ENCODE measurements around the gene CACHD1. TPM values are rescaled to one million over a fixed set of nuclear protein-coding genes. Genes with fewer than 3 reads are reported as not detected.
"Not testable (repeated sequence)": the region's sequence is repeated elsewhere in the genome, so short reads cannot be mapped to it uniquely, and the experiment has no call there.

CACHD1 gene
- total and polyA plus RNA-seq, 9 of the 15 experiments (the other 6 are each of a cell fraction or from before 2014, with no cell fraction given), result 0.07 TPM; not detected in 8

- TF ChIP-seq, protein P1, sequence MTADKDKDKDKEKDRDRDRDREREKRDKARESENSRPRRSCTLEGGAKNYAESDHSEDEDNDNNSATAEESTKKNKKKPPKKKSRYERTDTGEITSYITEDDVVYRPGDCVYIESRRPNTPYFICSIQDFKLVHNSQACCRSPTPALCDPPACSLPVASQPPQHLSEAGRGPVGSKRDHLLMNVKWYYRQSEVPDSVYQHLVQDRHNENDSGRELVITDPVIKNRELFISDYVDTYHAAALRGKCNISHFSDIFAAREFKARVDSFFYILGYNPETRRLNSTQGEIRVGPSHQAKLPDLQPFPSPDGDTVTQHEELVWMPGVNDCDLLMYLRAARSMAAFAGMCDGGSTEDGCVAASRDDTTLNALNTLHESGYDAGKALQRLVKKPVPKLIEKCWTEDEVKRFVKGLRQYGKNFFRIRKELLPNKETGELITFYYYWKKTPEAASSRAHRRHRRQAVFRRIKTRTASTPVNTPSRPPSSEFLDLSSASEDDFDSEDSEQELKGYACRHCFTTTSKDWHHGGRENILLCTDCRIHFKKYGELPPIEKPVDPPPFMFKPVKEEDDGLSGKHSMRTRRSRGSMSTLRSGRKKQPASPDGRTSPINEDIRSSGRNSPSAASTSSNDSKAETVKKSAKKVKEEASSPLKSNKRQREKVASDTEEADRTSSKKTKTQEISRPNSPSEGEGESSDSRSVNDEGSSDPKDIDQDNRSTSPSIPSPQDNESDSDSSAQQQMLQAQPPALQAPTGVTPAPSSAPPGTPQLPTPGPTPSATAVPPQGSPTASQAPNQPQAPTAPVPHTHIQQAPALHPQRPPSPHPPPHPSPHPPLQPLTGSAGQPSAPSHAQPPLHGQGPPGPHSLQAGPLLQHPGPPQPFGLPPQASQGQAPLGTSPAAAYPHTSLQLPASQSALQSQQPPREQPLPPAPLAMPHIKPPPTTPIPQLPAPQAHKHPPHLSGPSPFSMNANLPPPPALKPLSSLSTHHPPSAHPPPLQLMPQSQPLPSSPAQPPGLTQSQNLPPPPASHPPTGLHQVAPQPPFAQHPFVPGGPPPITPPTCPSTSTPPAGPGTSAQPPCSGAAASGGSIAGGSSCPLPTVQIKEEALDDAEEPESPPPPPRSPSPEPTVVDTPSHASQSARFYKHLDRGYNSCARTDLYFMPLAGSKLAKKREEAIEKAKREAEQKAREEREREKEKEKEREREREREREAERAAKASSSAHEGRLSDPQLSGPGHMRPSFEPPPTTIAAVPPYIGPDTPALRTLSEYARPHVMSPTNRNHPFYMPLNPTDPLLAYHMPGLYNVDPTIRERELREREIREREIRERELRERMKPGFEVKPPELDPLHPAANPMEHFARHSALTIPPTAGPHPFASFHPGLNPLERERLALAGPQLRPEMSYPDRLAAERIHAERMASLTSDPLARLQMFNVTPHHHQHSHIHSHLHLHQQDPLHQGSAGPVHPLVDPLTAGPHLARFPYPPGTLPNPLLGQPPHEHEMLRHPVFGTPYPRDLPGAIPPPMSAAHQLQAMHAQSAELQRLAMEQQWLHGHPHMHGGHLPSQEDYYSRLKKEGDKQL (CRISPR knock-in tag; IDR thresholded peaks at IDR 0.05; ENCODE audit: borderline replicate concordance), result no peak
- TF ChIP-seq SMARCA4 (IDR thresholded peaks at IDR 0.05), result no peak
These were observed 231.1 kb downstream of the CACHD1 start (continued) for GRCh38 chr1:64701071-64701470.

GRCh38 chr1:64701886-64702285 is 232.0 kb downstream of the CACHD1 start:
- Histone ChIP-seq H3K4me2 (ENCODE audit: insufficient read depth, low read length) (no peak overlapping the region), H2AFZ (ENCODE audit: low read depth, low read length) (no peak overlapping the region), H3K4me1 (replicated peaks in 1 of 2; ENCODE audit: control insufficient read depth in 2 of 2, insufficient read depth in 2 of 2, low read length in 2 of 2) (no peaks in the 10 kb centered on the region), H3K79me2 (ENCODE audit: control insufficient read depth, insufficient read depth, low read length) (no peaks in the 10 kb centered on the region), H3K27ac (ENCODE audit: extremely low read depth, low read depth, low read length) (no peak overlapping the region), H3K27me3 (ENCODE audit: control insufficient read depth in 2 of 2, insufficient read depth in 2 of 2, low read length in 2 of 2) (peaks cover 3 to 11% of the 10 kb centered on the region in 2 experiments; a peak in 3 of 5 replicates), H4K20me1 (replicated peaks; ENCODE audit: control insufficient read depth, insufficient read depth, low read length) (no peaks in the 10 kb centered on the region), H3K36me3 (ENCODE audit: control insufficient read depth, insufficient read depth, low read length) (no peaks in the 10 kb centered on the region), H3K4me3 (no peak overlapping the region), H3K9me3 (replicated peaks; ENCODE audit: control insufficient read depth, insufficient read depth, low read depth, low read length) (no peaks in the 10 kb centered on the region), H3K9me1 (ENCODE audit: control insufficient read depth, insufficient read depth, low read length) (no peaks in the 10 kb centered on the region), H3K9ac (ENCODE audit: insufficient read depth in 1 of 2, low read depth in 2 of 2, low read length in 2 of 2) (no peak overlapping the region)
- ATAC-seq (no peak), DNase-seq (ENCODE audit: extremely low read depth in 1 of 4, low spot score in 3 of 4) (no peak), FAIRE-seq (no peak)
- in situ Hi-C loops (cut with MboI), result no loop called here
- TF ChIP-seq, protein P2, sequence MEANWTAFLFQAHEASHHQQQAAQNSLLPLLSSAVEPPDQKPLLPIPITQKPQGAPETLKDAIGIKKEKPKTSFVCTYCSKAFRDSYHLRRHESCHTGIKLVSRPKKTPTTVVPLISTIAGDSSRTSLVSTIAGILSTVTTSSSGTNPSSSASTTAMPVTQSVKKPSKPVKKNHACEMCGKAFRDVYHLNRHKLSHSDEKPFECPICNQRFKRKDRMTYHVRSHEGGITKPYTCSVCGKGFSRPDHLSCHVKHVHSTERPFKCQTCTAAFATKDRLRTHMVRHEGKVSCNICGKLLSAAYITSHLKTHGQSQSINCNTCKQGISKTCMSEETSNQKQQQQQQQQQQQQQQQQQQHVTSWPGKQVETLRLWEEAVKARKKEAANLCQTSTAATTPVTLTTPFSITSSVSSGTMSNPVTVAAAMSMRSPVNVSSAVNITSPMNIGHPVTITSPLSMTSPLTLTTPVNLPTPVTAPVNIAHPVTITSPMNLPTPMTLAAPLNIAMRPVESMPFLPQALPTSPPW (CRISPR knock-in tag; IDR thresholded peaks at IDR 0.05), result no peak
- intact Hi-C loops (cut with micrococcal nuclease), result no loop called here
- BruUV-seq (replicated peaks), result no TSS peak
- CTCF ChIA-PET (ENCODE audit: low intra/inter-chr PET ratio), result no interaction called here
- POLR2A ChIA-PET, result interaction anchor here (0.6 kb wide), 1 partner anchor 903 kb away, joined by 3 read pairs; no protein-coding TSS in a partner anchor
- WGBS (ENCODE audit: insufficient coverage, low coverage, missing lambda C conversion rate), result 0% methylated on average over 2 of the region's 2 CpGs

GRCh38 chr1:64702670-64703069 is 232.7 kb downstream of the CACHD1 start:
- H4K20me1 ChIP-seq (replicated peaks; ENCODE audit: control insufficient read depth, insufficient read depth, low read length); H3K9me1 ChIP-seq (ENCODE audit: control insufficient read depth, insufficient read depth, low read length); H3K9ac ChIP-seq (ENCODE audit: insufficient read depth in 1 of 2, low read depth in 2 of 2, low read length in 2 of 2); H3K27ac ChIP-seq (ENCODE audit: extremely low read depth, low read depth, low read length); H3K9me3 ChIP-seq (replicated peaks; ENCODE audit: control insufficient read depth, insufficient read depth, low read depth, low read length); ATAC-seq; CTCF ChIA-PET (ENCODE audit: low intra/inter-chr PET ratio); intact Hi-C loops (cut with micrococcal nuclease); in situ Hi-C loops (cut with MboI); BruUV-seq (replicated peaks); H3K4me1 ChIP-seq (replicated peaks in 1 of 2; ENCODE audit: control insufficient read depth in 2 of 2, insufficient read depth in 2 of 2, low read length in 2 of 2); POLR2A ChIA-PET; H3K4me3 ChIP-seq; H3K79me2 ChIP-seq (ENCODE audit: control insufficient read depth, insufficient read depth, low read length); DNase-seq (ENCODE audit: extremely low read depth in 1 of 4, low spot score in 3 of 4); FAIRE-seq; H2AFZ ChIP-seq (ENCODE audit: low read depth, low read length); H3K36me3 ChIP-seq (ENCODE audit: control insufficient read depth, insufficient read depth, low read length); H3K4me2 ChIP-seq (ENCODE audit: insufficient read depth, low read length): not testable (repeated sequence)
- H3K27me3 ChIP-seq (ENCODE audit: control insufficient read depth in 2 of 2, insufficient read depth in 2 of 2, low read length in 2 of 2), result peaks cover 3 to 11% of the 10 kb centered on the region in 2 experiments; a peak in 4 of 5 replicates
- whole genome bisulfite sequencing (ENCODE audit: insufficient coverage, low coverage, missing lambda C conversion rate), result 2% methylated on average over 3 of the region's 3 CpGs

All from K562 (cell line).